ENCODE results near the gene EXD2. TPM values are rescaled to one million over a fixed set of nuclear protein-coding genes. Genes with fewer than 3 reads are reported as not detected.

EXD2 gene
- total and polyA plus RNA-seq, 9 donors: 11.3 to 23.1 (median 17.0) TPM

GRCh38 chr14:69149461-69150244 lies 41.6 kb upstream of the EXD2 start:
- no peak overlapping the region for H3K27ac ChIP-seq
- peaks cover 2% of the 10 kb centered on the region for H3K4me1 ChIP-seq (ENCODE audit: insufficient read depth)
- 41 to 49% (median 48%) methylated on average over 2 of the region's 2 CpGs for WGBS, 3 donors
- H3K36me3 ChIP-seq: no peaks in the 10 kb centered on the region
- intact Hi-C loops (cut with DNase I): no loop called here
- no peak overlapping the region for H3K4me3 ChIP-seq
- TF ChIP-seq EP300 (IDR thresholded peaks at IDR 0.05) (no peak), POLR2A (IDR thresholded peaks at IDR 0.05) (no peak), CTCF (IDR thresholded peaks at IDR 0.05) (no peak)
- DNase-seq: no peak
- no peaks in the 10 kb centered on the region for H3K27me3 ChIP-seq
- no peaks in the 10 kb centered on the region for H3K9me3 ChIP-seq

DNA sequence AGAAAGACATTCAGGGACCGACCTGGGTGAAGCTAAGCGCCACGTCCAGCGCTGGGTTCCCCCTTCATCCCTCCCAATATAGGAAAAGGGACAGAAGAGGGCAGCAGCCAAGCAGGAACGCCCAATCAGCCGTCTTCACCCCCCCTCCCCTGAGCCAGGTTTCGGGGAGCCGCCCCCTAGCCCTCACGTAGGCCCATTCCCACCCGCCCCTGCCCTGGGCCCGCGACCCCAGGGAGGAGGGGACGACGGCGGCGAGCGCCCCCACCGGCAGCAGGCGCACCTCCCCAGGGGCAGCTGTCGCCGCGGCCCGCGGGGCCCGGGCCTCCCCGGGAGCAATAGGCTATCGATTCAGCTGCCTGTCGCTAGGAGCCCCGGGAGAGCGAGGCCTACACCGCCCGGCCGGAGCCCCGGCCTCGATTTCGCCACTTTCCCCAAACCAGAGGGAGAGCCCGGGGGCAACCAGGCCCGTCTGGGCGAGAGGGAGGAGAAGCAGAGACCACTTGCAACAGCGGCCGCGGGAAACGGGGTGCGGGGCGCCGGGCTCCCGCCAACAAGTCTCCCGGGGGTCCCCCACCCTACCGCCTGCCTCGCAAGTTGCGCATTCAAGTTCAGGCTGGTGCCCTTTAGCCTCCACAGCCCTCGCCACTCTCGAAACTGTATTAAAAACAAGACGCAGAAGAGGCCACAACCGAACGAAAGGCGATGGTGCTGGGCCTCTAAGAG lies 39.7 kb upstream of the EXD2 start:
- H3K9me3 ChIP-seq: no peaks in the 10 kb centered on the region
- H3K27ac ChIP-seq: peak overlapping the region; percentile 72 to 83
- 0 to 1% (median 0%) methylated on average over 30 to 56 of the region's 57 CpGs for WGBS, 3 donors
- intact Hi-C loops (cut with DNase I): no loop called here
- TF ChIP-seq POLR2A (IDR thresholded peaks at IDR 0.05): no peak
- TF ChIP-seq CTCF (IDR thresholded peaks at IDR 0.05): peak; percentile 34 to 55 (median 37)
- H3K4me3 ChIP-seq: peak overlapping the region; percentile 84
- H3K4me1 ChIP-seq (ENCODE audit: insufficient read depth): peaks cover 2% of the 10 kb centered on the region
- DNase-seq: peak; percentile 71 to 81 (median 79)
- H3K36me3 ChIP-seq: no peaks in the 10 kb centered on the region
- H3K27me3 ChIP-seq: no peaks in the 10 kb centered on the region

- Histone ChIP-seq H3K27ac (peak overlapping the region; percentile 72 to 83), H3K9me3 (no peaks in the 10 kb centered on the region), H3K27me3 (no peaks in the 10 kb centered on the region), H3K4me3 (peak overlapping the region; percentile 84), H3K36me3 (no peaks in the 10 kb centered on the region), H3K4me1 (ENCODE audit: insufficient read depth) (peaks cover 2% of the 10 kb centered on the region)
- intact Hi-C loops (cut with DNase I): no loop called here
- TF ChIP-seq CTCF (IDR thresholded peaks at IDR 0.05): no peak
- peak in 2 of 5 donors; percentile 15 to 22 for DNase-seq
- WGBS, 3 donors: 1% methylated on average over 29 to 38 of the region's 38 CpGs
Observed at GRCh38 chr14:69152181-69152901, 39.0 kb upstream of the EXD2 start.

DNA sequence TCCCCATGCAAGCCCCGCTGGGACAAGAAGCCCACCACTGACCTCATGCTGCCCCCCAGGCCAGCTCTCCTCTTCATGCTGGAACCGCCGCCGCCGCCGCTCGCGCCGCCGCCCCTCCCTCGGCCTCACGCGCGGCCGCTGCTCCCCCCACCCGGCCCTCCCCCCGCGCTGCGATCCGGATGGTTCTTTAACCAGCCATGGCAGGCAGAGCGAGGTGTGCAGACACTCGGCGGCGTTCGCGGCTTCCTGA lies 38.5 kb upstream of the EXD2 start, which contains the start of gene DCAF5:
DCAF5 (minus strand) TSS at position 218 of the 250 bp plus-strand sequence; CDS start at position 77, 141 bp downstream.
- intact Hi-C loops (cut with DNase I): no loop called here
- peak in 4 of 5 donors; percentile 92 to 93 (median 92) for DNase-seq
- Histone ChIP-seq H3K27me3 (no peaks in the 10 kb centered on the region), H3K27ac (peak within 1 kb of the TSS; percentile 72 to 83), H3K36me3 (no peaks in the 10 kb centered on the region), H3K4me3 (peak within 1 kb of the TSS; percentile 84), H3K9me3 (no peaks in the 10 kb centered on the region), H3K4me1 (ENCODE audit: insufficient read depth) (peaks cover 2% of the 10 kb centered on the region)
- WGBS, 3 donors: 0 to 1% (median 1%) methylated on average over 16 to 26 of the region's 26 CpGs
- no peak for TF ChIP-seq POLR2A (IDR thresholded peaks at IDR 0.05)
- TF ChIP-seq EP300 (IDR thresholded peaks at IDR 0.05): no peak

Measured in ovary (tissue), 9 donors.